GM10248 (cell line): ENCODE results near the gene TMEM178A.

Source experiments
- CTCF ChIA-PET: fragments of 300-600 bp; sonication (Branson Sonifier 250); formaldehyde crosslinking; extraction: SDS; loops from one replicate; lab custom pipeline; 2021; ENCODE audit warnings: antibody characterized with exemption; lab: Yijun Ruan, JAX
- POLR2A ChIA-PET: fragments of 350-650 bp; sonication (Branson Sonifier 250); formaldehyde crosslinking; extraction: SDS; loops from one replicate; lab custom pipeline; 2020; ENCODE audit warnings: antibody characterized with exemption; lab: Yijun Ruan, JAX
- DNase-seq: peaks from one replicate; pipeline ENCODE4 v3.0.0; 2012; ENCODE audit errors: extremely low spot score
- TF ChIP-seq, protein P1 (sequence below): IDR thresholded peaks from 2 replicates; pipeline ENCODE4 v1.5.1; 2012; ENCODE audit warnings: mild to moderate bottlenecking, low read depth; ENCODE audit errors: extremely low read depth, missing control alignments, control extremely low read depth

TMEM178A gene

DNA sequence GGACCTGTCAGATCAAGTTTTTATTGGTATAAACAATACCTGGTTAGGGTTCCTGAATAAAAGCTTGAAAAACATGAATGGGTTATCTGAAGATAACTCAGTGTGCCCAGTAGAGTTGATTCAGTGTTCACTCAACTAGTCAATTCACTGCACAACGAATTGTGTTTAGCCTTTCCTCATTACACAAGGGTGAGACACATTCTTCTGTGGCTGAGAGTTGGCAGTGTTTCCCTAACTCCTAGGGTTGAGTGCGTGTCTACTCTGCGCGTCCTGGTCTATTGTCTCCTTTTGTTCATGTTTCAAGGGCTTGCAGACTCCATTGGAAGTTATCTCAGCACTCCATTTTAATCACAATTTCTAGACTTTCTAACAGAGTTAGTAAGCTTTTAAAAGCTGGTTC is 32.8 kb upstream of the TMEM178A start:
- TF ChIP-seq, protein P1, sequence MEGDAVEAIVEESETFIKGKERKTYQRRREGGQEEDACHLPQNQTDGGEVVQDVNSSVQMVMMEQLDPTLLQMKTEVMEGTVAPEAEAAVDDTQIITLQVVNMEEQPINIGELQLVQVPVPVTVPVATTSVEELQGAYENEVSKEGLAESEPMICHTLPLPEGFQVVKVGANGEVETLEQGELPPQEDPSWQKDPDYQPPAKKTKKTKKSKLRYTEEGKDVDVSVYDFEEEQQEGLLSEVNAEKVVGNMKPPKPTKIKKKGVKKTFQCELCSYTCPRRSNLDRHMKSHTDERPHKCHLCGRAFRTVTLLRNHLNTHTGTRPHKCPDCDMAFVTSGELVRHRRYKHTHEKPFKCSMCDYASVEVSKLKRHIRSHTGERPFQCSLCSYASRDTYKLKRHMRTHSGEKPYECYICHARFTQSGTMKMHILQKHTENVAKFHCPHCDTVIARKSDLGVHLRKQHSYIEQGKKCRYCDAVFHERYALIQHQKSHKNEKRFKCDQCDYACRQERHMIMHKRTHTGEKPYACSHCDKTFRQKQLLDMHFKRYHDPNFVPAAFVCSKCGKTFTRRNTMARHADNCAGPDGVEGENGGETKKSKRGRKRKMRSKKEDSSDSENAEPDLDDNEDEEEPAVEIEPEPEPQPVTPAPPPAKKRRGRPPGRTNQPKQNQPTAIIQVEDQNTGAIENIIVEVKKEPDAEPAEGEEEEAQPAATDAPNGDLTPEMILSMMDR = no peak
- POLR2A ChIA-PET = no interaction called here
- DNase-seq = no peak
- CTCF ChIA-PET = no interaction called here

DNA sequence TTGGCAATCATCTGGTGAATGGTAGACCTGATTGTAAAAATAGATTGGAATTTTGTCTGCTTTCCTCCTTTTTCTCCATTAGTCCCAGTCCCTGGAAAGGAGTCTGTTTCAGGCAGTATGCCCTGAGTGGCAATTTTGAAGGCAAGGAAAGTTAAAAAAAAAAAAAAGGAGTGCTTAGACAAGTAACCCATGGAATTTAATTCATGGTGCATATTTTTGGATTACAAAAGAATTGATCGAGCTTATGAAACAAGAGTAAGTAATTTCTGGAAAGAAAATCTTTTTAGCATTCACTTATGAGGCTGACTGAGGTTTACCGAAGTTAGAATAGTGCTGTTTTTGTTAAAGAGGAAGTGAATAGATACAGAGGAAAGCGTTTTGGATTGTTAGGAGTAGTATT is 29.4 kb upstream of the TMEM178A start:
- ChIA-PET POLR2A (no interaction called here), CTCF (interaction anchor here (0.6 kb wide), 1 partner anchor 51 kb away, joined by 3 read pairs; no protein-coding TSS in a partner anchor)
- no peak for DNase-seq

DNA sequence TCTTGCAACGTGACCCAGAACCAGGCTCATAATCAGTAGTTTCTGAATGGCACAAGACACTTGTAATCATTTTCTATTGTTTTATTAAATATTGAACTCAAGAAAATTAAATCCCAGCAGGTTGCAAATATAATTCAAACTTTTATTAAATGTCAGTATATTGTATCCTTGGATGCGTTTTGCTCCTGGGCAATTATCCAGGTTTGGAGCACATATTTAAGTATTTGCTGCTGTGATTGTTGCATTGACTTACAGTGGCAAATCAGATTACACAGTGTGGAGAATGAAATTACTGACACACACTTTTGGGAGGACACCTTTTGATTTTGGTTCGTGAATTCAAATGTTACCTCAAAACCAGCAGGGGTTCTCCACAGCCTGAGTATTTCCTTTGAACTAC is 27.1 kb upstream of the TMEM178A start:
- TF ChIP-seq, protein P1 = no peak
- ChIA-PET POLR2A (no interaction called here), CTCF (interaction anchor here (1.6 kb wide), 1 partner anchor 14 kb away, joined by 4 read pairs; no protein-coding TSS in a partner anchor)
- DNase-seq = no peak

More for the DNA sequence above, 29.4 kb upstream of the TMEM178A start:
- TF ChIP-seq, protein P1 = no peak

DNA sequence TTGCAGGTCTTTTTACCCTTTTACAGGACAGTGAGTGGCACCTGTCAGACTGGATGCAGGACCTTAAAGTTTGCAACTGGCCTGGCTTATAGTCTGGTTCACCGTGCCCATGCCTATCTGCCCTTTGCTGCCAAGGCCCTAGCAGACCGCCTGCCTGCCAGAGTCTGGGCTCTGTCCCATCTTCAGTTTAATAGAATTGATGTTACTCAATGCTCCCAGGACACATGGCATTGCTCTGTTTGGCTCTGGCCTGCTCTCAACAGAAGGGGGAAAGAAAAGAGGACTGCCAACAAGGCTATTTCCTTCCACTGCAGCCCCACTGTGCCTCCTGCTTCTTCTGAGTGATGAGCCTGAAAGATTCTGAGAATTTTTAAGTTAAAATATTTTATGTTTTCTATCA is 25.6 kb upstream of the TMEM178A start:
- DNase-seq = no peak
- CTCF ChIA-PET = no interaction called here
- POLR2A ChIA-PET = no interaction called here
- TF ChIP-seq, protein P1 = no peak

DNA sequence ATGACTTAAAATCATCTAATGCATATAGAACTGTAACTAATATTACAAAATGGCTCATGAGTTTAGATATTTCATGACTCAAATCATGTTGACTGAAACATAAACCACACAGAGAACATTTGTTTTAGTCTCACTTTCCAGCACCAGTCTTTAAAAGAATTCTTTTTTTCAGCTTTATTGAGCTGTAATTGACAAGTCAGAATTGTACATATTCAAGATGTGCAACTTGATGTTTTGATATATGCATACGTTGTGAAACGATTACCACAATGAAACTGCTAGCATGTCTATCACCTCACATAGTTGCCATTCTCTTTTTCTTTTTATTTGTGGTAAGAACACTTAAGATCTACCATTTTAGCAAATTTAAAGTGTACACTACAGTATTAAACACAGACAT is 25.0 kb upstream of the TMEM178A start:
- ChIA-PET POLR2A (no interaction called here), CTCF (no interaction called here)
- TF ChIP-seq, protein P1 = no peak
- no peak for DNase-seq

DNA sequence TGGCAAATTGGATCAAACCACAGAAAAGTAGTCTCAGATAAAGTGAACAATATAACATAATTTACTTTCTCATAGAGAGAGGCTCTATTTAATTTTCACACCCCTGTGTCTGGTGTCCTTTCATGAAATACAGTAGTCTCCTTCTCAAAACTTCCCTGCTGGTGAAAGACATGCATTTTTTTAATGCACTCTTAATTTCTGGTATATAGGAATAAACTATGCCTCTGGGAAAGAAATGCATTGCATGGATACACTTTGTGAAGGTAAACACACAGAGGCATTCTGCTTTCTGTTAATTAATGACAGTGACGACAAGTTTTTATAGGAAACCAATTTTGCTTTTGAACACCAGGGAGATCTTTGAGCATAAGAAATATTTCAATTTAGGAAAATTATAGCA is 24.1 kb upstream of the TMEM178A start:
- POLR2A ChIA-PET = no interaction called here
- no peak for DNase-seq
- TF ChIP-seq, protein P1 = no peak
- CTCF ChIA-PET = no interaction called here
